ENCODE measurements around the gene GAB4.

The GAB4 gene

DNA sequence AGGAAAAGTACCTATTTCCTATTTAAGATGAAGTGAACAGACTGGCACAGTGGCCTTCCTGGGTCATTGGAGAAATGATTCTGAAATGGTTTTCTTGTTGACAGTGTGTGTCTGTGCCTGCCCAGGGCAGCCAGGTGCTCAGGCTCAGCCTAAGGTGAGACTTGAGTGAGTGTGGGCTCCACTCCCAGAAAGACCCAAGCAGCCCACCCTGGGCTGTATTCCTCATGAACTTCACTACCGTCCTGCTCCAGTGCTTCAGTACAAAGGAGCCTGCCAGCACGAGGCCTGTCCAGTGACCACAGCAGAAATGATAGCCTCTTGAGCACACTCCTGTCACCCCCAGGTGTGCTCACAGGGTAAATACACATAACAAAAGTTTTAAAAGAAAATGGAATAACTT lies 49.5 kb downstream of the GAB4 start:
- H3K4me1 ChIP-seq (ENCODE audit: control insufficient read depth in 2 of 2, insufficient read depth in 1 of 2, low read depth in 1 of 2, low read length in 2 of 2): no peaks in the 10 kb centered on the region
- H2AK5ac ChIP-seq (ENCODE audit: low read depth, low read length): no peak overlapping the region
- no peaks in the 10 kb centered on the region for H3K27me3 ChIP-seq (ENCODE audit: control insufficient read depth in 3 of 3, insufficient read depth in 3 of 3, low read depth in 1 of 3, low read length in 3 of 3)
- no peak overlapping the region for H2BK15ac ChIP-seq (ENCODE audit: low read length)
- no peak overlapping the region for H3K18ac ChIP-seq (ENCODE audit: low read length)
- H3K79me1 ChIP-seq (ENCODE audit: low read depth, low read length): no peaks in the 10 kb centered on the region
- H3K4me3 ChIP-seq (ENCODE audit: low read length in 2 of 2): no peak overlapping the region
- no peak overlapping the region for H3K27ac ChIP-seq (replicated peaks; ENCODE audit: low read length)
- H4K91ac ChIP-seq (ENCODE audit: low read depth, low read length, poor library complexity): no peak overlapping the region
- DNase-seq (ENCODE audit: low spot score): no peak
- no peak overlapping the region for H3K14ac ChIP-seq (ENCODE audit: low read length)
- H3K9ac ChIP-seq (ENCODE audit: low read depth, low read length, poor library complexity): no peak overlapping the region
- no peak overlapping the region for H2AFZ ChIP-seq (ENCODE audit: low read length)
- no peak overlapping the region for H4K8ac ChIP-seq (ENCODE audit: low read depth, low read length)
- no peak overlapping the region for H2BK12ac ChIP-seq (ENCODE audit: low read length)
- no peak overlapping the region for H3K4ac ChIP-seq (ENCODE audit: low read length)
- peaks cover 0 to 55% of the 10 kb centered on the region in 2 donors for H3K9me3 ChIP-seq (replicated peaks in 1 of 2; ENCODE audit: control insufficient read depth in 2 of 2, insufficient read depth in 1 of 2, low read depth in 1 of 2, low read length in 2 of 2)
- peaks cover 0 to 2% of the 10 kb centered on the region in 2 donors for H3K36me3 ChIP-seq (replicated peaks in 1 of 2; ENCODE audit: control insufficient read depth in 2 of 2, insufficient read depth in 2 of 2, low read length in 2 of 2)
- H2BK5ac ChIP-seq (ENCODE audit: low read length): no peak overlapping the region
- H3K23ac ChIP-seq (ENCODE audit: low read depth, low read length, poor library complexity): no peak overlapping the region
- H3K4me2 ChIP-seq (ENCODE audit: insufficient read depth, low read length, poor library complexity, severe bottlenecking): no peak overlapping the region
- WGBS, 2 donors (ENCODE audit: extremely low coverage in 2 of 2, insufficient read length in 2 of 2, insufficient replicate concordance in 1 of 2): no CpG with 5 or more reads among the region's 2 CpGs
- no peak overlapping the region for H2BK120ac ChIP-seq (ENCODE audit: low read depth, low read length)

- Histone ChIP-seq H3K4me2 (ENCODE audit: insufficient read depth, low read length, poor library complexity, severe bottlenecking) (no peak overlapping the region), H4K8ac (ENCODE audit: low read depth, low read length) (no peak overlapping the region), H2AFZ (ENCODE audit: low read length) (no peak overlapping the region), H3K36me3 (replicated peaks in 1 of 2; ENCODE audit: control insufficient read depth in 2 of 2, insufficient read depth in 2 of 2, low read length in 2 of 2) (peaks cover 0 to 2% of the 10 kb centered on the region in 2 donors), H3K4me1 (ENCODE audit: control insufficient read depth in 2 of 2, insufficient read depth in 1 of 2, low read depth in 1 of 2, low read length in 2 of 2) (no peaks in the 10 kb centered on the region), H3K4ac (ENCODE audit: low read length) (no peak overlapping the region), H3K9me3 (replicated peaks in 1 of 2; ENCODE audit: control insufficient read depth in 2 of 2, insufficient read depth in 1 of 2, low read depth in 1 of 2, low read length in 2 of 2) (peaks cover 0 to 51% of the 10 kb centered on the region in 2 donors), H2BK5ac (ENCODE audit: low read length) (no peak overlapping the region), H4K91ac (ENCODE audit: low read depth, low read length, poor library complexity) (no peak overlapping the region), H2BK120ac (ENCODE audit: low read depth, low read length) (no peak overlapping the region), H3K27ac (replicated peaks; ENCODE audit: low read length) (no peak overlapping the region), H2BK12ac (ENCODE audit: low read length) (no peak overlapping the region), H3K79me1 (ENCODE audit: low read depth, low read length) (no peaks in the 10 kb centered on the region), H3K9ac (ENCODE audit: low read depth, low read length, poor library complexity) (no peak overlapping the region), H2BK15ac (ENCODE audit: low read length) (no peak overlapping the region), H3K23ac (ENCODE audit: low read depth, low read length, poor library complexity) (no peak overlapping the region), H2AK5ac (ENCODE audit: low read depth, low read length) (no peak overlapping the region), H3K14ac (ENCODE audit: low read length) (no peak overlapping the region), H3K4me3 (ENCODE audit: low read length in 2 of 2) (peak overlapping the region in 1 of 2 donors; percentile 4), H3K18ac (ENCODE audit: low read length) (no peak overlapping the region), H3K27me3 (ENCODE audit: control insufficient read depth in 3 of 3, insufficient read depth in 3 of 3, low read depth in 1 of 3, low read length in 3 of 3) (no peaks in the 10 kb centered on the region)
- no peak for DNase-seq (ENCODE audit: low spot score)
- WGBS, 2 donors (ENCODE audit: extremely low coverage in 2 of 2, insufficient read length in 2 of 2, insufficient replicate concordance in 1 of 2): no CpG with 5 or more reads among the region's 7 CpGs
Measured at GRCh38 chr22:16957781-16958180, 50.2 kb downstream of the GAB4 start.

GRCh38 chr22:16956290-16956689 lies 51.7 kb downstream of the GAB4 start:
- H3K27ac ChIP-seq (replicated peaks; ENCODE audit: low read length): no peak overlapping the region
- no peak overlapping the region for H2AK5ac ChIP-seq (ENCODE audit: low read depth, low read length)
- no peak for DNase-seq (ENCODE audit: low spot score)
- H3K4me3 ChIP-seq (ENCODE audit: low read length in 2 of 2): no peak overlapping the region
- H4K91ac ChIP-seq (ENCODE audit: low read depth, low read length, poor library complexity): no peak overlapping the region
- H3K18ac ChIP-seq (ENCODE audit: low read length): no peak overlapping the region
- no peak overlapping the region for H2BK15ac ChIP-seq (ENCODE audit: low read length)
- H3K23ac ChIP-seq (ENCODE audit: low read depth, low read length, poor library complexity): no peak overlapping the region
- no peaks in the 10 kb centered on the region for H3K4me1 ChIP-seq (ENCODE audit: control insufficient read depth in 2 of 2, insufficient read depth in 1 of 2, low read depth in 1 of 2, low read length in 2 of 2)
- no peak overlapping the region for H2BK120ac ChIP-seq (ENCODE audit: low read depth, low read length)
- H3K4me2 ChIP-seq (ENCODE audit: insufficient read depth, low read length, poor library complexity, severe bottlenecking): no peak overlapping the region
- H3K36me3 ChIP-seq (replicated peaks in 1 of 2; ENCODE audit: control insufficient read depth in 2 of 2, insufficient read depth in 2 of 2, low read length in 2 of 2): peaks cover 0 to 2% of the 10 kb centered on the region in 2 donors
- no CpG with 5 or more reads among the region's 6 CpGs for WGBS, 2 donors (ENCODE audit: extremely low coverage in 2 of 2, insufficient read length in 2 of 2, insufficient replicate concordance in 1 of 2)
- no peak overlapping the region for H3K9ac ChIP-seq (ENCODE audit: low read depth, low read length, poor library complexity)
- H3K27me3 ChIP-seq (ENCODE audit: control insufficient read depth in 3 of 3, insufficient read depth in 3 of 3, low read depth in 1 of 3, low read length in 3 of 3): no peaks in the 10 kb centered on the region
- no peaks in the 10 kb centered on the region for H3K79me1 ChIP-seq (ENCODE audit: low read depth, low read length)
- no peak overlapping the region for H3K14ac ChIP-seq (ENCODE audit: low read length)
- H2BK12ac ChIP-seq (ENCODE audit: low read length): no peak overlapping the region
- H2BK5ac ChIP-seq (ENCODE audit: low read length): no peak overlapping the region
- H4K8ac ChIP-seq (ENCODE audit: low read depth, low read length): no peak overlapping the region
- peaks cover 0 to 40% of the 10 kb centered on the region in 2 donors for H3K9me3 ChIP-seq (replicated peaks in 1 of 2; ENCODE audit: control insufficient read depth in 2 of 2, insufficient read depth in 1 of 2, low read depth in 1 of 2, low read length in 2 of 2)
- no peak overlapping the region for H3K4ac ChIP-seq (ENCODE audit: low read length)
- H2AFZ ChIP-seq (ENCODE audit: low read length): no peak overlapping the region

GRCh38 chr22:16955678-16956210 lies 52.3 kb downstream of the GAB4 start:
- peaks cover 0 to 38% of the 10 kb centered on the region in 2 donors for H3K9me3 ChIP-seq (replicated peaks in 1 of 2; ENCODE audit: control insufficient read depth in 2 of 2, insufficient read depth in 1 of 2, low read depth in 1 of 2, low read length in 2 of 2)
- no peak overlapping the region for H2AK5ac ChIP-seq (ENCODE audit: low read depth, low read length)
- no peaks in the 10 kb centered on the region for H3K27me3 ChIP-seq (ENCODE audit: control insufficient read depth in 3 of 3, insufficient read depth in 3 of 3, low read depth in 1 of 3, low read length in 3 of 3)
- H2BK15ac ChIP-seq (ENCODE audit: low read length): no peak overlapping the region
- DNase-seq (ENCODE audit: low spot score): no peak
- no peak overlapping the region for H4K91ac ChIP-seq (ENCODE audit: low read depth, low read length, poor library complexity)
- H3K4ac ChIP-seq (ENCODE audit: low read length): no peak overlapping the region
- no peak overlapping the region for H3K27ac ChIP-seq (replicated peaks; ENCODE audit: low read length)
- no peak overlapping the region for H3K18ac ChIP-seq (ENCODE audit: low read length)
- H2AFZ ChIP-seq (ENCODE audit: low read length): no peak overlapping the region
- WGBS, 2 donors (ENCODE audit: extremely low coverage in 2 of 2, insufficient read length in 2 of 2, insufficient replicate concordance in 1 of 2): no CpG with 5 or more reads among the region's 2 CpGs
- H3K4me2 ChIP-seq (ENCODE audit: insufficient read depth, low read length, poor library complexity, severe bottlenecking): no peak overlapping the region
- no peaks in the 10 kb centered on the region for H3K4me1 ChIP-seq (ENCODE audit: control insufficient read depth in 2 of 2, insufficient read depth in 1 of 2, low read depth in 1 of 2, low read length in 2 of 2)
- H3K36me3 ChIP-seq (replicated peaks in 1 of 2; ENCODE audit: control insufficient read depth in 2 of 2, insufficient read depth in 2 of 2, low read length in 2 of 2): peaks cover 0 to 2% of the 10 kb centered on the region in 2 donors
- no peak overlapping the region for H4K8ac ChIP-seq (ENCODE audit: low read depth, low read length)
- H3K9ac ChIP-seq (ENCODE audit: low read depth, low read length, poor library complexity): no peak overlapping the region
- no peak overlapping the region for H2BK5ac ChIP-seq (ENCODE audit: low read length)
- no peak overlapping the region for H3K14ac ChIP-seq (ENCODE audit: low read length)
- H2BK12ac ChIP-seq (ENCODE audit: low read length): no peak overlapping the region
- H3K79me1 ChIP-seq (ENCODE audit: low read depth, low read length): no peaks in the 10 kb centered on the region
- H3K23ac ChIP-seq (ENCODE audit: low read depth, low read length, poor library complexity): no peak overlapping the region
- no peak overlapping the region for H3K4me3 ChIP-seq (ENCODE audit: low read length in 2 of 2)
- H2BK120ac ChIP-seq (ENCODE audit: low read depth, low read length): no peak overlapping the region

Measured in neuronal stem cell (in vitro differentiated cells).